HepG2 (cell line): ENCODE data around the gene NFATC1. TPM values are rescaled to one million over a fixed set of nuclear protein-coding genes. Genes with fewer than 3 reads are reported as not detected.

Source experiments
- ATAC-seq: fragments of 200-7000 bp; cut with Tn5 transposase; 3 replicates; pipeline ENCODE4 v1.9.1; 2020; ENCODE audit warnings: mild to moderate bottlenecking, moderate library complexity
- BruUV-seq: library from RNA; stranded (reverse); fragments of 400-500 nt; replicated peaks from 2 replicates; lab custom pipeline; 2021; lab: Mats Ljungman, UMichigan
- CTCF ChIA-PET: fragments of 300-600 bp; formaldehyde crosslinking; extraction: SDS; loops from one replicate; lab custom pipeline; 2021; ENCODE audit warnings: low total read pairs, inconsistent platforms, low intra/inter-chr PET ratio; lab: Yijun Ruan, JAX
- POLR2A ChIA-PET: fragments of 350-600 bp; sonication (Branson Sonifier 250); formaldehyde crosslinking; loops from one replicate; lab custom pipeline; 2020; ENCODE audit warnings: antibody characterized with exemption, inconsistent platforms; lab: Yijun Ruan, JAX
- DNase-seq: peaks from one replicate; pipeline ENCODE4 v3.0.0-alpha.2; 2015; ENCODE audit warnings: low spot score
- FAIRE-seq: peaks from 3 replicates; lab custom pipeline; 2011; peaks lifted over from hg19 to GRCh38; lab: Jason Lieb, UNC
- H2AFZ ChIP-seq: one replicate; pipeline ENCODE4 v1.6.1; 2011; ENCODE audit warnings: low read length, inconsistent platforms
- H3K27ac ChIP-seq: fragments of 300-600 bp; 3 replicates; pipeline ENCODE4 v1.8.0; 2011; ENCODE audit warnings: mixed run types, mild to moderate bottlenecking, mixed read lengths, low read length, inconsistent platforms; ENCODE audit not compliant: insufficient read depth; ENCODE audit errors: extremely low read length
- H3K27me3 ChIP-seq, 2 experiments: fragments of 200-600 bp in 1 of 2; 2 replicates in 1 of 2; 3 replicates in 1 of 2; pipeline versions ENCODE4 v1.6.0 to v1.8.0; 2011; ENCODE audit warnings: low read length in 2 of 2, mild to moderate bottlenecking in 2 of 2, moderate library complexity in 2 of 2, inconsistent platforms in 1 of 2; ENCODE audit not compliant: insufficient read depth in 2 of 2, control insufficient read depth in 1 of 2
- H3K36me3 ChIP-seq, 2 experiments: fragments of 200-600 bp in 1 of 2; replicated peaks in 1 of 2; 2 replicates in 1 of 2; 3 replicates in 1 of 2; pipeline versions ENCODE4 v1.5.1 to v1.8.0; 2011; ENCODE audit warnings: low read length in 2 of 2, inconsistent platforms in 1 of 2; ENCODE audit not compliant: insufficient read depth in 2 of 2, control insufficient read depth in 1 of 2
- H3K4me1 ChIP-seq: 2 replicates; pipeline ENCODE4 v1.5.1; 2012; ENCODE audit warnings: low read length, inconsistent platforms; ENCODE audit not compliant: insufficient read depth
- H3K4me2 ChIP-seq: 2 replicates; pipeline ENCODE4 v1.6.0; 2011; ENCODE audit warnings: low read depth, low read length, inconsistent platforms
- H3K4me3 ChIP-seq, 3 experiments: fragments of 200-600 bp in 1 of 3; sonication (generic), shearing (Covaris generic) in 1 of 3; replicated peaks in 1 of 3; 2 replicates each; pipeline ENCODE4 v1.5.1; 2011 to 2016; ENCODE audit warnings: low read length in 3 of 3, inconsistent platforms in 2 of 3, low read depth in 2 of 3, mild to moderate bottlenecking in 2 of 3, control low read depth in 1 of 3, mixed read lengths in 1 of 3; ENCODE audit not compliant: insufficient read depth in 1 of 3
- H3K79me2 ChIP-seq: one replicate; pipeline ENCODE4 v1.6.1; 2011; ENCODE audit warnings: low read length, inconsistent platforms; ENCODE audit not compliant: insufficient read depth
- H3K9ac ChIP-seq: 2 replicates; pipeline ENCODE4 v1.6.0; 2011; ENCODE audit warnings: mild to moderate bottlenecking, low read depth, low read length, inconsistent platforms; ENCODE audit not compliant: insufficient read depth
- H3K9me3 ChIP-seq: 2 replicates; pipeline ENCODE4 v1.5.1; 2012; ENCODE audit warnings: mild to moderate bottlenecking, low read length
- H4K20me1 ChIP-seq: 2 replicates; pipeline ENCODE4 v1.6.0; 2011; ENCODE audit warnings: inconsistent platforms, mild to moderate bottlenecking, low read length, moderate library complexity; ENCODE audit not compliant: insufficient read depth
- AHDC1 ChIP-seq: sonication (generic); formaldehyde crosslinking; IDR thresholded peaks from 2 replicates; pipeline ENCODE4 v1.5.1; 2020; ENCODE audit warnings: mild to moderate bottlenecking, missing genetic modification reagents, borderline replicate concordance
- SMAD1 ChIP-seq: sonication (generic); formaldehyde crosslinking; IDR thresholded peaks from 2 replicates; pipeline ENCODE4 v1.4.0; 2020; ENCODE audit warnings: missing genetic modification reagents, low read depth, mild to moderate bottlenecking, borderline replicate concordance
- ZBTB38 ChIP-seq: sonication (generic); formaldehyde crosslinking; IDR thresholded peaks from 2 replicates; pipeline ENCODE4 v1.5.1; 2020; ENCODE audit warnings: mild to moderate bottlenecking, missing genetic modification reagents
- ZNF407 ChIP-seq: sonication (generic); formaldehyde crosslinking; IDR thresholded peaks from one replicate; pipeline ENCODE4 v1.5.1; 2020; ENCODE audit warnings: mild to moderate bottlenecking, missing genetic modification reagents; ENCODE audit errors: not compliant biosample characterization
- ZNF513 ChIP-seq: sonication (generic); formaldehyde crosslinking; conservative IDR thresholded peaks from 2 replicates; pipeline ENCODE4 v1.5.0; 2020; ENCODE audit warnings: missing genetic modification reagents
- ZNF800 ChIP-seq: sonication (generic); formaldehyde crosslinking; IDR thresholded peaks from 2 replicates; pipeline ENCODE4 v1.4.0; 2020; ENCODE audit warnings: missing genetic modification reagents
- WGBS: methylation state at CpG from one replicate; pipeline ENCODE4 v1.1.6; 2017; ENCODE audit warnings: low lambda C conversion rate; 5-methylcytosine and 5-hydroxymethylcytosine counted together
- in situ Hi-C: cut with HindIII; loops from 2 replicates; pipeline ENCODE4 v1.10.0; 2017; ENCODE audit warnings: low pct_unique_long_range_greater_than_20kb; ENCODE audit not compliant: extremely low pct_ligation_motif_present
- intact Hi-C: fragments of 100-400 bp; cut with micrococcal nuclease; formaldehyde crosslinking; loops from one replicate; pipeline ENCODE4 v1.10.0; 2022; ENCODE audit not compliant: unreplicated experiment
- polyA plus RNA-seq, 8 experiments: library from polyadenylated mRNA; depleted of rRNA in 3 of 8; stranded (reverse) in 7 of 8; unstranded in 1 of 8; fragments of >200 nt; fragmentation: Illumina TruSeq in 4 of 8; extraction: Trizol in 4 of 8; gene quantifications; 2 replicates each; pipeline versions ENCODE4 v1.2.1 to v1.2.3, GENCODE V29; 2011 to 2016; ENCODE audit warnings: low read depth in 4 of 8, missing spikeins in 1 of 8, mixed read lengths in 1 of 8; ENCODE audit not compliant: insufficient read depth in 1 of 8
- total RNA-seq, 5 experiments: library from RNA; depleted of rRNA; stranded (reverse); fragments of >200 nt; fragmentation: Illumina TruSeq; extraction: Trizol; gene quantifications; 2 replicates each; pipeline ENCODE4 v1.2.3, GENCODE V29; 2016; ENCODE audit warnings: low read depth in 1 of 5

Gene NFATC1
- total and polyA plus RNA-seq, 2 of the 13 experiments (the other 11 are each of a cell fraction or from before 2014, with no cell fraction given): not detected

- in situ Hi-C loops: no loop called here
- Histone ChIP-seq H4K20me1 (no peaks in the 10 kb centered on the region), H3K9me3 (peaks cover 6% of the 10 kb centered on the region; the same call in 1 of the 2 replicates), H3K79me2 (no peaks in the 10 kb centered on the region), H3K4me1 (no peaks in the 10 kb centered on the region), H3K4me3 (no peak overlapping the region), H3K27me3 (peaks cover 4 to 42% of the 10 kb centered on the region in 2 experiments; a peak in 4 of 5 replicates), H3K27ac (no peak overlapping the region), H3K36me3 (no peaks in the 10 kb centered on the region), H3K4me2 (no peak overlapping the region), H2AFZ (no peak overlapping the region), H3K9ac (no peak overlapping the region)
- CTCF ChIA-PET: no interaction called here
- intact Hi-C loops: no loop called here
- DNase-seq (no peak), FAIRE-seq (no peak), ATAC-seq (no peak)
- WGBS: 24% methylated on average over 12 of the region's 12 CpGs
- POLR2A ChIA-PET: no interaction called here
- BruUV-seq: no TSS peak
- TF ChIP-seq AHDC1: no peak
- TF ChIP-seq SMAD1 (CRISPR knock-in tag): no peak
- TF ChIP-seq ZNF800: no peak
- no peak for TF ChIP-seq ZNF407 (CRISPR knock-in tag)
- no peak for TF ChIP-seq ZBTB38
- TF ChIP-seq ZNF513: no peak
Measured at GRCh38 chr18:79538635-79539034, 142.9 kb downstream of the NFATC1 start.
